ENCODE results near the gene ARL16.

GRCh38 chr17:81717049-81717765, 33.6 kb upstream of the ARL16 start:
- no peak for TF ChIP-seq CTCF (IDR thresholded peaks at IDR 0.05)
- TF ChIP-seq TCF7L2 (IDR thresholded peaks at IDR 0.05; ENCODE audit: low read depth, low read length): no peak
- TF ChIP-seq, protein P1, sequence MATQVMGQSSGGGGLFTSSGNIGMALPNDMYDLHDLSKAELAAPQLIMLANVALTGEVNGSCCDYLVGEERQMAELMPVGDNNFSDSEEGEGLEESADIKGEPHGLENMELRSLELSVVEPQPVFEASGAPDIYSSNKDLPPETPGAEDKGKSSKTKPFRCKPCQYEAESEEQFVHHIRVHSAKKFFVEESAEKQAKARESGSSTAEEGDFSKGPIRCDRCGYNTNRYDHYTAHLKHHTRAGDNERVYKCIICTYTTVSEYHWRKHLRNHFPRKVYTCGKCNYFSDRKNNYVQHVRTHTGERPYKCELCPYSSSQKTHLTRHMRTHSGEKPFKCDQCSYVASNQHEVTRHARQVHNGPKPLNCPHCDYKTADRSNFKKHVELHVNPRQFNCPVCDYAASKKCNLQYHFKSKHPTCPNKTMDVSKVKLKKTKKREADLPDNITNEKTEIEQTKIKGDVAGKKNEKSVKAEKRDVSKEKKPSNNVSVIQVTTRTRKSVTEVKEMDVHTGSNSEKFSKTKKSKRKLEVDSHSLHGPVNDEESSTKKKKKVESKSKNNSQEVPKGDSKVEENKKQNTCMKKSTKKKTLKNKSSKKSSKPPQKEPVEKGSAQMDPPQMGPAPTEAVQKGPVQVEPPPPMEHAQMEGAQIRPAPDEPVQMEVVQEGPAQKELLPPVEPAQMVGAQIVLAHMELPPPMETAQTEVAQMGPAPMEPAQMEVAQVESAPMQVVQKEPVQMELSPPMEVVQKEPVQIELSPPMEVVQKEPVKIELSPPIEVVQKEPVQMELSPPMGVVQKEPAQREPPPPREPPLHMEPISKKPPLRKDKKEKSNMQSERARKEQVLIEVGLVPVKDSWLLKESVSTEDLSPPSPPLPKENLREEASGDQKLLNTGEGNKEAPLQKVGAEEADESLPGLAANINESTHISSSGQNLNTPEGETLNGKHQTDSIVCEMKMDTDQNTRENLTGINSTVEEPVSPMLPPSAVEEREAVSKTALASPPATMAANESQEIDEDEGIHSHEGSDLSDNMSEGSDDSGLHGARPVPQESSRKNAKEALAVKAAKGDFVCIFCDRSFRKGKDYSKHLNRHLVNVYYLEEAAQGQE (IDR thresholded peaks at IDR 0.05; ENCODE audit: insufficient read depth in 1 of 2, low read depth in 2 of 2, low read length in 1 of 2): no peak
- TF ChIP-seq POLR2AphosphoS5 (IDR thresholded peaks at IDR 0.05; ENCODE audit: low read depth, low read length): no peak
